ENCODE results near the gene POP5.

Gene POP5

GRCh38 chr12:120588948-120589930, 8.0 kb upstream of the POP5 start:
- Histone ChIP-seq H3K27me3 (ENCODE audit: insufficient read depth, low read length) (no peaks in the 10 kb centered on the region; the same call in 1 of the 2 replicates), H3K4me1 (ENCODE audit: insufficient read depth, low read length, severe bottlenecking) (peaks cover 6% of the 10 kb centered on the region), H3K9me2 (ENCODE audit: low read depth, low read length) (no peaks in the 10 kb centered on the region), H4K20me1 (ENCODE audit: insufficient read depth, low read length) (no peaks in the 10 kb centered on the region), H3K9ac (ENCODE audit: low read length) (no peak overlapping the region), H2AFZ (ENCODE audit: low read length) (no peak overlapping the region), H3K27ac (ENCODE audit: low read depth, low read length, poor library complexity, severe bottlenecking) (no peak overlapping the region), H3K4me3 (ENCODE audit: low read depth, low read length, poor library complexity, severe bottlenecking) (no peak overlapping the region), H3K79me2 (ENCODE audit: insufficient read depth, low read length) (no peaks in the 10 kb centered on the region), H3F3A (ENCODE audit: insufficient read depth, low read length) (no peaks in the 10 kb centered on the region), H3K4me2 (ENCODE audit: low read length) (no peak overlapping the region), H3K9me3 (ENCODE audit: low read length) (no peaks in the 10 kb centered on the region), H3K36me3 (ENCODE audit: insufficient read depth, low read length) (no peaks in the 10 kb centered on the region)
- TF ChIP-seq EZH2 (IDR thresholded peaks at IDR 0.05; ENCODE audit: borderline replicate concordance, low read length), result no peak
- TF ChIP-seq, protein P1, sequence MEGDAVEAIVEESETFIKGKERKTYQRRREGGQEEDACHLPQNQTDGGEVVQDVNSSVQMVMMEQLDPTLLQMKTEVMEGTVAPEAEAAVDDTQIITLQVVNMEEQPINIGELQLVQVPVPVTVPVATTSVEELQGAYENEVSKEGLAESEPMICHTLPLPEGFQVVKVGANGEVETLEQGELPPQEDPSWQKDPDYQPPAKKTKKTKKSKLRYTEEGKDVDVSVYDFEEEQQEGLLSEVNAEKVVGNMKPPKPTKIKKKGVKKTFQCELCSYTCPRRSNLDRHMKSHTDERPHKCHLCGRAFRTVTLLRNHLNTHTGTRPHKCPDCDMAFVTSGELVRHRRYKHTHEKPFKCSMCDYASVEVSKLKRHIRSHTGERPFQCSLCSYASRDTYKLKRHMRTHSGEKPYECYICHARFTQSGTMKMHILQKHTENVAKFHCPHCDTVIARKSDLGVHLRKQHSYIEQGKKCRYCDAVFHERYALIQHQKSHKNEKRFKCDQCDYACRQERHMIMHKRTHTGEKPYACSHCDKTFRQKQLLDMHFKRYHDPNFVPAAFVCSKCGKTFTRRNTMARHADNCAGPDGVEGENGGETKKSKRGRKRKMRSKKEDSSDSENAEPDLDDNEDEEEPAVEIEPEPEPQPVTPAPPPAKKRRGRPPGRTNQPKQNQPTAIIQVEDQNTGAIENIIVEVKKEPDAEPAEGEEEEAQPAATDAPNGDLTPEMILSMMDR (IDR thresholded peaks at IDR 0.05; ENCODE audit: low read length), result no peak

DNA sequence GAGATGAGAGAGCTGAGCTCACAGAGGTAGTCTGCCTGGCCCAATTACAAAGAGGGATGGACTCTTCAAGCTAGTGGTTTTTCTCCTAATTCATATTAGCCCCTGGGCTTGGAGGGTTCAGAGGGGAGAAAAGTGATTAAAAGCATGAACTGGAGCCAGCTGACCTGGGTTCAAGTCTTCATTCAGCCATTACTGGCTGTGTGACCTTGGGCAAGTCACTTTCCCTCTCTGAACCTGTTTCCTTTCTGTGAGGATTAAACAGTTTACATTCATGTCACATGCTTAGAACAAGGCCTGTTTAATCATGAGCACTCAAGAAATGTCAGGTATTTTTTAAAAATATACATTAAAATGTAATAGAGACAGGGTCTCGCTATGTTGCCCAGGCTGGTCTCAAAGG, 7.2 kb upstream of the POP5 start:
- no peaks in the 10 kb centered on the region for H3F3A ChIP-seq (ENCODE audit: insufficient read depth, low read length)
- H3K9ac ChIP-seq (ENCODE audit: low read length), result no peak overlapping the region
- no peaks in the 10 kb centered on the region for H3K9me3 ChIP-seq (ENCODE audit: low read length)
- H3K4me2 ChIP-seq (ENCODE audit: low read length), result no peak overlapping the region
- H3K27ac ChIP-seq (ENCODE audit: low read depth, low read length, poor library complexity, severe bottlenecking), result no peak overlapping the region
- H3K36me3 ChIP-seq (ENCODE audit: insufficient read depth, low read length), result no peaks in the 10 kb centered on the region
- no peaks in the 10 kb centered on the region for H3K79me2 ChIP-seq (ENCODE audit: insufficient read depth, low read length)
- no peaks in the 10 kb centered on the region for H3K9me2 ChIP-seq (ENCODE audit: low read depth, low read length)
- TF ChIP-seq EZH2 (IDR thresholded peaks at IDR 0.05; ENCODE audit: borderline replicate concordance, low read length), result no peak
- TF ChIP-seq, protein P1 (IDR thresholded peaks at IDR 0.05; ENCODE audit: low read length), result no peak
- no peak overlapping the region for H3K4me3 ChIP-seq (ENCODE audit: low read depth, low read length, poor library complexity, severe bottlenecking)
- peaks cover 3% of the 10 kb centered on the region for H3K27me3 ChIP-seq (ENCODE audit: insufficient read depth, low read length)
- H3K4me1 ChIP-seq (ENCODE audit: insufficient read depth, low read length, severe bottlenecking), result peaks cover 15% of the 10 kb centered on the region
- H2AFZ ChIP-seq (ENCODE audit: low read length), result no peak overlapping the region
- no peaks in the 10 kb centered on the region for H4K20me1 ChIP-seq (ENCODE audit: insufficient read depth, low read length)

- Histone ChIP-seq H3K27ac (ENCODE audit: low read depth, low read length, poor library complexity, severe bottlenecking) (no peak overlapping the region), H3K4me3 (ENCODE audit: low read depth, low read length, poor library complexity, severe bottlenecking) (no peak overlapping the region), H3K27me3 (ENCODE audit: insufficient read depth, low read length) (peaks cover 3% of the 10 kb centered on the region), H3K9me2 (ENCODE audit: low read depth, low read length) (no peaks in the 10 kb centered on the region), H3F3A (ENCODE audit: insufficient read depth, low read length) (no peaks in the 10 kb centered on the region), H2AFZ (ENCODE audit: low read length) (no peak overlapping the region), H3K9me3 (ENCODE audit: low read length) (no peaks in the 10 kb centered on the region), H3K4me2 (ENCODE audit: low read length) (no peak overlapping the region), H3K4me1 (ENCODE audit: insufficient read depth, low read length, severe bottlenecking) (peaks cover 24% of the 10 kb centered on the region), H4K20me1 (ENCODE audit: insufficient read depth, low read length) (no peaks in the 10 kb centered on the region), H3K9ac (ENCODE audit: low read length) (no peak overlapping the region), H3K79me2 (ENCODE audit: insufficient read depth, low read length) (no peaks in the 10 kb centered on the region), H3K36me3 (ENCODE audit: insufficient read depth, low read length) (no peaks in the 10 kb centered on the region)
- TF ChIP-seq EZH2 (IDR thresholded peaks at IDR 0.05; ENCODE audit: borderline replicate concordance, low read length), result no peak
- TF ChIP-seq, protein P1 (IDR thresholded peaks at IDR 0.05; ENCODE audit: low read length), result no peak
Observed at GRCh38 chr12:120586860-120587259, 5.7 kb upstream of the POP5 start.
